ENCODE results near the gene U2AF2.

DNA sequence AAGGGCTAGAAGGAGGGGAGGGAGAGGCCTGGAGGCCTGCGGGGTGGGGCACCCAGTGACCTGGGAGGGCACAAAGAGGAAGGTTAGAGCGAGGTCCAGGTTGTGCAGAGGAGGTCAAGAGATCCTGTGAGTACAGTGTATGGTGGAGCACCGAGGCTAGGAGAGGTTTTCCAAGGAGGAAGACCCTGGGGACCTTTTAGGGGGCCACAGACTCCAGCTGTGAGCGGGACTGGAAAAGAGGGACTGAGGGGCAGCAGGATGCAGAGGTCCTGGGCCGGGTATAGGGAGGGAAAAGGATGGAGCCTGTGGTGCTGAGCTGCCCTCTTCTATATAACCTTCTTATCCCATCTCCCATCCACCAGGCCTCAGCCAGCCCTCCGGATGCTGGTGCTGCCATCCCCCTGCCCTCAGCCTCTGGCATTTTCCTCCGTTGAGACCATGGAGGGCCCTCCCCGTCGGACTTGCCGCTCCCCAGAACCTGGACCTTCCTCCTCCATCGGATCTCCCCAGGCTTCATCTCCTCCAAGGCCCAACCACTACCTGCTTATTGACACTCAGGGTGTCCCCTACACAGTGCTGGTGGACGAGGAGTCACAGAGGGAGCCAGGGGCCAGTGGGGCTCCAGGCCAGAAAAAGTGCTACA is 10.5 kb upstream of the U2AF2 start:
- TF ChIP-seq GATA2 (IDR thresholded peaks at IDR 0.05; ENCODE audit: low read depth, low read length) (no peak), GATA3 (IDR thresholded peaks at IDR 0.05; ENCODE audit: low read depth, low read length) (no peak)

Data from SH-SY5Y (cell line).